CD14-positive monocyte (primary cell): ENCODE measurements around the gene FRS2. TPM values are rescaled to one million over a fixed set of nuclear protein-coding genes. Genes with fewer than 3 reads are reported as not detected.
A peak's percentile ranks its signal among the peaks of the same experiment; 100 is the strongest.

ENCODE experiments used
- DNase-seq, 3 donors: peaks; one replicate each; pipeline ENCODE4 v3.0.0-alpha.2; 2011 to 2022
- H2AFZ ChIP-seq: 2 replicates; pipeline ENCODE4 v1.6.0; 2012; ENCODE audit warnings: mild to moderate bottlenecking, low read depth, low read length, inconsistent platforms; ENCODE audit not compliant: insufficient read depth, poor library complexity, severe bottlenecking
- H3K27ac ChIP-seq, 2 donors: 1 replicate in 1 of 2; 2 replicates in 1 of 2; pipeline ENCODE4 v1.5.1; 2012 to 2013; ENCODE audit warnings: low read length in 2 of 2, control low read depth in 1 of 2, inconsistent platforms in 1 of 2, low read depth in 1 of 2, mild to moderate bottlenecking in 1 of 2
- H3K27me3 ChIP-seq, 2 donors: one replicate each; pipeline versions ENCODE4 v1.6.0 to v1.6.1; 2011 to 2013; ENCODE audit warnings: low read length in 2 of 2; ENCODE audit not compliant: control insufficient read depth in 2 of 2, insufficient read depth in 2 of 2
- H3K36me3 ChIP-seq, 2 donors: replicated peaks in 1 of 2; 1 replicate in 1 of 2; 2 replicates in 1 of 2; pipeline versions ENCODE4 v1.5.1 to v1.6.1; 2012 to 2013; ENCODE audit warnings: low read length in 2 of 2, control low read depth in 1 of 2, inconsistent platforms in 1 of 2, mild to moderate bottlenecking in 1 of 2; ENCODE audit not compliant: insufficient read depth in 2 of 2, control insufficient read depth in 1 of 2
- H3K4me1 ChIP-seq, 2 donors: 1 replicate in 1 of 2; 2 replicates in 1 of 2; pipeline versions ENCODE4 v1.5.1 to v1.6.1; 2012 to 2013; ENCODE audit warnings: low read length in 2 of 2, control low read depth in 1 of 2, inconsistent platforms in 1 of 2, mild to moderate bottlenecking in 1 of 2, moderate library complexity in 1 of 2; ENCODE audit not compliant: insufficient read depth in 2 of 2, control insufficient read depth in 1 of 2
- H3K4me2 ChIP-seq: replicated peaks from 2 replicates; pipeline ENCODE3; 2012; ENCODE audit warnings: low read length, moderate library complexity, mild to moderate bottlenecking; ENCODE audit not compliant: poor library complexity, severe bottlenecking; ENCODE audit errors: extremely low read depth
- H3K4me3 ChIP-seq, 3 experiments: fragments of 200-600 bp in 1 of 3; sonication (generic) in 1 of 3; replicated peaks in 1 of 3; 1 replicate in 2 of 3; 2 replicates in 1 of 3; pipeline ENCODE4 v1.5.1; 2011 to 2013; ENCODE audit warnings: low read length in 3 of 3, mild to moderate bottlenecking in 3 of 3, control low read depth in 2 of 3, low read depth in 2 of 3, inconsistent platforms in 1 of 3, moderate library complexity in 1 of 3
- H3K79me2 ChIP-seq: 2 replicates; pipeline ENCODE4 v1.6.0; 2012; ENCODE audit warnings: mild to moderate bottlenecking, control low read depth, inconsistent platforms, low read length, moderate library complexity; ENCODE audit not compliant: insufficient read depth
- H3K9ac ChIP-seq: 2 replicates; pipeline ENCODE4 v1.6.0; 2017; ENCODE audit warnings: low read length, mild to moderate bottlenecking; ENCODE audit not compliant: insufficient read depth, poor library complexity, severe bottlenecking
- H3K9me3 ChIP-seq, 2 donors: replicated peaks in 1 of 2; 1 replicate in 1 of 2; 2 replicates in 1 of 2; pipeline versions ENCODE4 v1.5.1 to v1.6.1; 2012 to 2013; ENCODE audit warnings: low read length in 2 of 2, control low read depth in 1 of 2; ENCODE audit not compliant: control insufficient read depth in 1 of 2, insufficient read depth in 1 of 2
- H4K20me1 ChIP-seq: 2 replicates; pipeline ENCODE4 v1.6.0; 2012; ENCODE audit warnings: mild to moderate bottlenecking, low read length, control low read depth, moderate library complexity; ENCODE audit not compliant: insufficient read depth
- H3K27ac Mint-ChIP-seq, 7 donors: one replicate each; pipeline ENCODE4 v1.8.0; 2020; ENCODE audit warnings: mild to moderate bottlenecking in 7 of 7, mixed read lengths in 7 of 7, moderate library complexity in 6 of 7, inconsistent platforms in 2 of 7
- H3K27me3 Mint-ChIP-seq, 3 donors: one replicate each; pipeline ENCODE4 v1.8.0; 2021 to 2022; ENCODE audit warnings: low read depth in 3 of 3, mild to moderate bottlenecking in 3 of 3, mixed read lengths in 3 of 3, moderate library complexity in 3 of 3, inconsistent platforms in 1 of 3
- H3K36me3 Mint-ChIP-seq, 2 donors: one replicate each; pipeline ENCODE4 v1.8.0; 2020; ENCODE audit warnings: mixed read lengths in 2 of 2, inconsistent platforms in 1 of 2, mild to moderate bottlenecking in 1 of 2
- H3K4me1 Mint-ChIP-seq: one replicate; pipeline ENCODE4 v1.8.0; 2020; ENCODE audit warnings: mild to moderate bottlenecking, mixed read lengths
- H3K4me3 Mint-ChIP-seq, 2 donors: one replicate each; pipeline ENCODE4 v1.8.0; 2020; ENCODE audit warnings: mild to moderate bottlenecking in 2 of 2, mixed read lengths in 2 of 2, moderate library complexity in 1 of 2
- H3K9me3 Mint-ChIP-seq, 7 donors: one replicate each; pipeline ENCODE4 v1.8.0; 2020 to 2022; ENCODE audit warnings: mixed read lengths in 7 of 7, mild to moderate bottlenecking in 6 of 7, moderate library complexity in 6 of 7, inconsistent platforms in 2 of 7
- CTCF ChIP-seq: fragments of 200-600 bp; IDR thresholded peaks from one replicate; pipeline ENCODE4 v1.8.0; 2022; ENCODE audit warnings: antibody characterized with exemption, mild to moderate bottlenecking
- WGBS: methylation state at CpG from one replicate; pipeline ENCODE4 v1.1.5; 2013; ENCODE audit warnings: missing lambda C conversion rate; ENCODE audit not compliant: insufficient coverage; 5-methylcytosine and 5-hydroxymethylcytosine counted together
- intact Hi-C, 2 donors: fragments of 100-400 bp; cut with micrococcal nuclease; formaldehyde crosslinking; loops; one replicate each; pipeline versions ENCODE4 v1.15.0 to v1.15.1; 2023
- polyA plus RNA-seq, 3 donors: library from polyadenylated mRNA; depleted of rRNA in 1 of 3; unstranded in 2 of 3; stranded (reverse) in 1 of 3; fragments of 300-500 nt in 2 of 3; fragments of >200 nt in 1 of 3; fragmentation: Illumina TruSeq in 2 of 3; gene quantifications; 1 replicate in 2 of 3; 2 replicates in 1 of 3; pipeline ENCODE4 v1.2.3, GENCODE V29; 2012 to 2021

The FRS2 gene
- polyA plus RNA-seq, 3 donors: 6.8 to 13.6 (median 13.0) TPM

GRCh38 chr12:69610126-69610525 is 139.9 kb downstream of the FRS2 start:
- H3K27me3 Mint-ChIP-seq: peaks cover 0 to 2% (median under 1%) of the 10 kb centered on the region in 3 donors
- WGBS: 95% methylated on average over 15 of the region's 15 CpGs

GRCh38 chr12:69610729-69611128 is 140.5 kb downstream of the FRS2 start, which contains the start of gene LRRC10:
Gene LRRC10 (minus strand): TSS chr12:69610907. CDS start chr12:69610838, 69 bp downstream.
- Mint-ChIP-seq H3K4me3 (peak within 1 kb of the TSS in 1 of 2 donors; percentile 60), H3K4me1 (peaks cover 14% of the 10 kb centered on the region), H3K36me3 (no peaks in the 10 kb centered on the region), H3K9me3 (peaks cover 0 to 7% (median 0%) of the 10 kb centered on the region in 7 donors), H3K27ac (peak within 1 kb of the TSS in 1 of 7 donors; percentile 50), H3K27me3 (peaks cover 0 to 2% (median 0%) of the 10 kb centered on the region in 3 donors)
- Histone ChIP-seq H4K20me1 (no peaks in the 10 kb centered on the region), H3K27me3 (no peaks in the 10 kb centered on the region), H3K27ac (no peak within 1 kb of the TSS), H3K9ac (no peak within 1 kb of the TSS), H3K4me1 (peaks cover 4 to 8% of the 10 kb centered on the region in 2 donors), H3K79me2 (no peaks in the 10 kb centered on the region), H3K4me3 (no peak within 1 kb of the TSS), H3K4me2 (no peak within 1 kb of the TSS), H3K9me3 (peaks cover 0 to 4% of the 10 kb centered on the region in 2 donors), H2AFZ (no peak within 1 kb of the TSS), H3K36me3 (no peaks in the 10 kb centered on the region)
- TF ChIP-seq CTCF: no peak
- intact Hi-C loops: no loop called here
- 97% methylated on average over 8 of the region's 11 CpGs for WGBS
- DNase-seq: no peak

More at GRCh38 chr12:69610126-69610525, 139.9 kb downstream of the FRS2 start:
- Mint-ChIP-seq H3K4me3 (peak overlapping the region in 1 of 2 donors; percentile 60), H3K4me1 (peaks cover 13% of the 10 kb centered on the region), H3K27ac (peak overlapping the region in 1 of 7 donors; percentile 50), H3K9me3 (peaks cover 0 to 3% (median 0%) of the 10 kb centered on the region in 7 donors), H3K36me3 (no peaks in the 10 kb centered on the region)
- Histone ChIP-seq H3K27me3 (no peaks in the 10 kb centered on the region), H3K4me3 (no peak overlapping the region), H3K4me2 (no peak overlapping the region), H3K9ac (no peak overlapping the region), H3K36me3 (no peaks in the 10 kb centered on the region), H3K27ac (no peak overlapping the region), H4K20me1 (no peaks in the 10 kb centered on the region), H3K4me1 (peaks cover 4 to 8% of the 10 kb centered on the region in 2 donors), H3K9me3 (peaks cover 0 to 3% of the 10 kb centered on the region in 2 donors), H3K79me2 (no peaks in the 10 kb centered on the region), H2AFZ (no peak overlapping the region)
- no peak for TF ChIP-seq CTCF
- no peak for DNase-seq
- intact Hi-C loops: no loop called here
